ENCODE measurements around the gene DDOST. TPM values are rescaled to one million over a fixed set of nuclear protein-coding genes. Genes with fewer than 3 reads are reported as not detected.

Gene DDOST
- total RNA-seq, 2 experiments from 2014 or later: 111 to 148 TPM

- H3K36me3 ChIP-seq (ENCODE audit: insufficient read depth, low read length): no peaks in the 10 kb centered on the region
- H2AFZ ChIP-seq (ENCODE audit: low read length): no peak overlapping the region
- intact Hi-C loops (cut with micrococcal nuclease; ENCODE audit: unreplicated experiment): no loop called here
- POLR2A ChIA-PET: no interaction called here
- H3K9me3 ChIP-seq (ENCODE audit: low read length): no peaks in the 10 kb centered on the region
- no peaks in the 10 kb centered on the region for H4K20me1 ChIP-seq (ENCODE audit: insufficient read depth, low read length)
- no peak overlapping the region for H3K4me3 ChIP-seq (ENCODE audit: low read depth, low read length, poor library complexity, severe bottlenecking)
- no peak overlapping the region for H3K27ac ChIP-seq (ENCODE audit: low read depth, low read length, poor library complexity, severe bottlenecking)
- H3K4me2 ChIP-seq (ENCODE audit: low read length): no peak overlapping the region
- peaks cover 4% of the 10 kb centered on the region for H3K4me1 ChIP-seq (ENCODE audit: insufficient read depth, low read length, poor library complexity, severe bottlenecking)
- BruUV-seq (replicated peaks): no TSS peak
- H3K9me2 ChIP-seq (ENCODE audit: insufficient read depth, low read length): no peaks in the 10 kb centered on the region
- DNase-seq (ENCODE audit: low spot score): no peak
- CTCF ChIA-PET (ENCODE audit: unreplicated experiment): no interaction called here
- no peaks in the 10 kb centered on the region for H3K79me2 ChIP-seq (ENCODE audit: insufficient read depth, low read depth, low read length)
- TF ChIP-seq CTCF (conservative IDR thresholded peaks at IDR 0.05; ENCODE audit: low read length) (no peak), EZH2phosphoT487 (IDR thresholded peaks at IDR 0.05; ENCODE audit: borderline replicate concordance, low read depth, low read length) (no peak)
These were observed 41.2 kb downstream of the DDOST start for GRCh38 chr1:20619999-20620398.

DNA sequence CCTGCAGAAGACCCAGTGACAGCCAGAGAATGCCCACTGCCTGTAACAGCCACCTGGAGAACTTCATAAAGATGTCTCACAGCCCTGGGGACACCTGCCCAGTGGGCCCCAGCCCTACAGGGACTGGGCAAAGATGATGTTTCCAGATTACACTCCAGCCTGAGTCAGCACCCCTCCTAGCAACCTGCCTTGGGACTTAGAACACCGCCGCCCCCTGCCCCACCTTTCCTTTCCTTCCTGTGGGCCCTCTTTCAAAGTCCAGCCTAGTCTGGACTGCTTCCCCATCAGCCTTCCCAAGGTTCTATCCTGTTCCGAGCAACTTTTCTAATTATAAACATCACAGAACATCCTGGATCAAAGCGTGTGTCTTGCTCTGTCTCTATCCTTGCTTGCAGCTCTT is 42.6 kb downstream of the DDOST start:
- H4K20me1 ChIP-seq (ENCODE audit: insufficient read depth, low read length): no peaks in the 10 kb centered on the region
- no peak overlapping the region for H3K27ac ChIP-seq (ENCODE audit: low read depth, low read length, poor library complexity, severe bottlenecking)
- no peaks in the 10 kb centered on the region for H3K9me3 ChIP-seq (ENCODE audit: low read length)
- no peak for DNase-seq (ENCODE audit: low spot score)
- intact Hi-C loops (cut with micrococcal nuclease; ENCODE audit: unreplicated experiment): no loop called here
- no peak for TF ChIP-seq CTCF (conservative IDR thresholded peaks at IDR 0.05; ENCODE audit: low read length)
- TF ChIP-seq EZH2phosphoT487 (IDR thresholded peaks at IDR 0.05; ENCODE audit: borderline replicate concordance, low read depth, low read length): no peak
- H3K9me2 ChIP-seq (ENCODE audit: insufficient read depth, low read length): no peaks in the 10 kb centered on the region
- H2AFZ ChIP-seq (ENCODE audit: low read length): no peak overlapping the region
- H3K36me3 ChIP-seq (ENCODE audit: insufficient read depth, low read length): no peaks in the 10 kb centered on the region
- POLR2A ChIA-PET: no interaction called here
- CTCF ChIA-PET (ENCODE audit: unreplicated experiment): no interaction called here
- BruUV-seq (replicated peaks): no TSS peak
- no peak overlapping the region for H3K4me2 ChIP-seq (ENCODE audit: low read length)
- peaks cover 4% of the 10 kb centered on the region for H3K4me1 ChIP-seq (ENCODE audit: insufficient read depth, low read length, poor library complexity, severe bottlenecking)
- no peaks in the 10 kb centered on the region for H3K79me2 ChIP-seq (ENCODE audit: insufficient read depth, low read depth, low read length)
- H3K4me3 ChIP-seq (ENCODE audit: low read depth, low read length, poor library complexity, severe bottlenecking): no peak overlapping the region

DNA sequence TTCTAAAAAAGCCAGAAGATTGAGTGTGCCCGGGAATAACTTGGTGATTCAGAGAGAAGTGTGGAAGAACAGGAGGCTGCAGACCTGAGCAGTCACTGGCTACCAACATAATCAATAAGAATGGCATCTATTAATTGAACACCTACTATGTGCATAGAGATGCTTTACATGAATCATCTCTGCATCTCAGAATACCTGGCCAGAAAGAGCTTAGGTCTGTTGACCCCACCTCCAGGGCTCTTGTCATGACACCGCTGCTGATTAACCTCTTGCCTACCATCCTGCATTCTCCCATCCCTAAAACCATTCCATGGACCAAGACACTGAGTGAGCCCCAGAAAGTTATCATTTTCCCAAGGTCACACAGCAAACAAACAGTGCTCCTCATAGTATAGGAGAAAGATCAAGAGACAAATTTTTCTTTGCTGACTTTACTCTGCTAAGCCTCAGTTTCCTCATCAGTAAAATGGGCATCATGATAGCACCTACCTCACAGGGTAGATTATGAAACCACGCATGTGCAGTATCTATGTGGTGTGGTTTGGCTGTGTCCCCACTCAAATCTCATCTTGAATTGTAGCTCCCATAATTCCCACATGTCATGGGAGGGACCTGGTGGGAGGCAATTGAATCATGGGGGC is 44.2 kb downstream of the DDOST start:
- DNase-seq (ENCODE audit: low spot score): no peak
- Histone ChIP-seq H3K4me1 (ENCODE audit: insufficient read depth, low read length, poor library complexity, severe bottlenecking) (peaks cover 4% of the 10 kb centered on the region), H3K9me2 (ENCODE audit: insufficient read depth, low read length) (no peaks in the 10 kb centered on the region), H4K20me1 (ENCODE audit: insufficient read depth, low read length) (no peaks in the 10 kb centered on the region), H2AFZ (ENCODE audit: low read length) (no peak overlapping the region), H3K27ac (ENCODE audit: low read depth, low read length, poor library complexity, severe bottlenecking) (no peak overlapping the region), H3K4me2 (ENCODE audit: low read length) (0 out of 2 replicates have a peak overlapping the region, but pooled peaks have one; percentile 2), H3K9me3 (ENCODE audit: low read length) (no peaks in the 10 kb centered on the region), H3K4me3 (ENCODE audit: low read depth, low read length, poor library complexity, severe bottlenecking) (no peak overlapping the region), H3K79me2 (ENCODE audit: insufficient read depth, low read depth, low read length) (no peaks in the 10 kb centered on the region), H3K36me3 (ENCODE audit: insufficient read depth, low read length) (no peaks in the 10 kb centered on the region)
- ChIA-PET POLR2A (no interaction called here), CTCF (ENCODE audit: unreplicated experiment) (no interaction called here)
- BruUV-seq (replicated peaks): no TSS peak
- TF ChIP-seq CTCF (conservative IDR thresholded peaks at IDR 0.05; ENCODE audit: low read length) (no peak), EZH2phosphoT487 (IDR thresholded peaks at IDR 0.05; ENCODE audit: borderline replicate concordance, low read depth, low read length) (no peak)
- intact Hi-C loops (cut with micrococcal nuclease; ENCODE audit: unreplicated experiment): no loop called here

Data from OCI-LY7 (cell line).